NT2/D1 (cell line): ENCODE data around the gene KCNK17.

Experiments used
- SUZ12 ChIP-seq: IDR thresholded peaks from 2 replicates; pipeline ENCODE4 v1.6.1; 2011; ENCODE audit not compliant: insufficient read length, insufficient read depth; ENCODE audit errors: extremely low read depth
- YY1 ChIP-seq: IDR thresholded peaks from 2 replicates; pipeline ENCODE4 v1.6.1; 2011; ENCODE audit not compliant: insufficient read length, insufficient read depth
- ZNF274 ChIP-seq: IDR thresholded peaks from 2 replicates; pipeline ENCODE4 v1.6.1; 2011; ENCODE audit warnings: mild to moderate bottlenecking, low read depth, low read length

DNA sequence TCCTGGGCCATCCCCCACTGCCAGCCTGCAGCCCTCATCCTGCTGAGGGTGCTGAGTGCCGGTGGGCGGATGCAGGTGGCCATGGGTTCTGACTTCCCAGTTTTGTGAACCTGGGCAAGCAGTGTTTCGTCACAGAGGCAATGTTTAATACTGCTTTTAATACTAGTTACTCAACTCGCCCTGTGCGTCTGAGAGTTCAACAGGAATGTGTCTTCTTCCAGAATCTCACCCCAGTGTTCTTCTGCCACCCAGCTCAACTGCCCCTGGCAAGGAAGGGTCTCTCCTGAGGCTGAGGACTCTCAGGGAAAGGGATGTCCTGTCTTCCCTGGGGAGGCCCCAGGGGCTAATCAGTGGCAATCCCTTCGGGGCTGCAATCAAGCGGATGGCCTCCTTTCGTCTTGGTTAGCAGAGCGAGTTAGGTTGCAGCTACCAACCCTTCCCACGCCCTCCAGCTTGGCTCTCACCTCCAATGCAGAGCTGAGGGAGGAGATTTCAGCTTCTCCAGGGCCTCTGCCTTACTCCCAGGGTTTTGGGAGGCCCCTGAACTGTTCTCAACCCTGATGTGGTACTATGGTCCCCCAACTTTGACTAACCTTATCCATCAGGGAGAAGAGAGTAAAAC, 6.3 kb upstream of the KCNK17 start:
- TF ChIP-seq YY1: no peak
- TF ChIP-seq ZNF274: no peak
- TF ChIP-seq SUZ12: no peak
